ENCODE data around the gene CIBAR2. TPM values are rescaled to one million over a fixed set of nuclear protein-coding genes. Genes with fewer than 3 reads are reported as not detected.

CIBAR2 gene
- total RNA-seq, 1 donor from 2014 or later: not detected

GRCh38 chr16:85129876-85130704 is 17.8 kb upstream of the CIBAR2 start:
- H3K36me3 ChIP-seq: no peaks in the 10 kb centered on the region
- H3K4me1 ChIP-seq: peaks cover 58% of the 10 kb centered on the region
- H3K4me3 ChIP-seq: no peak overlapping the region
- no peaks in the 10 kb centered on the region for H3K27me3 ChIP-seq (ENCODE audit: low read depth)
- TF ChIP-seq CTCF (IDR thresholded peaks at IDR 0.05; ENCODE audit: borderline replicate concordance): no peak
- intact Hi-C loops (cut with micrococcal nuclease): no loop called here
- no peaks in the 10 kb centered on the region for H3K9me3 ChIP-seq (replicated peaks)
- DNase-seq: no peak
- H3K27ac ChIP-seq (replicated peaks): peak overlapping the region; percentile 72

- Histone ChIP-seq H3K27me3 (ENCODE audit: low read depth) (no peaks in the 10 kb centered on the region), H3K9me3 (replicated peaks) (no peaks in the 10 kb centered on the region), H3K27ac (replicated peaks) (no peak overlapping the region), H3K36me3 (no peaks in the 10 kb centered on the region), H3K4me3 (no peak overlapping the region), H3K4me1 (peaks cover 62% of the 10 kb centered on the region)
- no peak for TF ChIP-seq CTCF (IDR thresholded peaks at IDR 0.05; ENCODE audit: borderline replicate concordance)
- intact Hi-C loops (cut with micrococcal nuclease): no loop called here
- no peak for DNase-seq
Measured at GRCh38 chr16:85128079-85128837, 16.0 kb upstream of the CIBAR2 start.

- Histone ChIP-seq H3K27ac (replicated peaks) (no peak overlapping the region), H3K4me1 (peaks cover 65% of the 10 kb centered on the region), H3K4me3 (no peak overlapping the region), H3K36me3 (no peaks in the 10 kb centered on the region), H3K9me3 (replicated peaks) (no peaks in the 10 kb centered on the region), H3K27me3 (ENCODE audit: low read depth) (no peaks in the 10 kb centered on the region)
- intact Hi-C loops (cut with micrococcal nuclease): no loop called here
- no peak for TF ChIP-seq CTCF (IDR thresholded peaks at IDR 0.05; ENCODE audit: borderline replicate concordance)
- no peak for DNase-seq
Measured at GRCh38 chr16:85127379-85127723, 15.1 kb upstream of the CIBAR2 start.

- no peak for TF ChIP-seq CTCF (IDR thresholded peaks at IDR 0.05; ENCODE audit: borderline replicate concordance)
- no peaks in the 10 kb centered on the region for H3K36me3 ChIP-seq
- H3K27ac ChIP-seq (replicated peaks): no peak overlapping the region
- peaks cover 65% of the 10 kb centered on the region for H3K4me1 ChIP-seq
- no peak overlapping the region for H3K4me3 ChIP-seq
- no peaks in the 10 kb centered on the region for H3K27me3 ChIP-seq (ENCODE audit: low read depth)
- no peak for DNase-seq
- intact Hi-C loops (cut with micrococcal nuclease): no loop called here
- no peaks in the 10 kb centered on the region for H3K9me3 ChIP-seq (replicated peaks)
Measured at GRCh38 chr16:85126705-85127378, 14.6 kb upstream of the CIBAR2 start.

GRCh38 chr16:85126394-85126704 is 14.1 kb upstream of the CIBAR2 start:
- Histone ChIP-seq H3K4me1 (peaks cover 65% of the 10 kb centered on the region), H3K27ac (replicated peaks) (peak overlapping the region; percentile 87), H3K36me3 (no peaks in the 10 kb centered on the region), H3K4me3 (no peak overlapping the region), H3K27me3 (ENCODE audit: low read depth) (no peaks in the 10 kb centered on the region), H3K9me3 (replicated peaks) (no peaks in the 10 kb centered on the region)
- intact Hi-C loops (cut with micrococcal nuclease): no loop called here
- no peak for DNase-seq
- TF ChIP-seq CTCF (IDR thresholded peaks at IDR 0.05; ENCODE audit: borderline replicate concordance): no peak
